Astrocyte of the cerebellum (primary cell): ENCODE data around the gene CHL1.
A peak's percentile ranks its signal among the peaks of the same experiment; 100 is the strongest.

Experiments used
- DNase-seq: peaks from one replicate; pipeline ENCODE4 v3.0.0-alpha.2; 2011; ENCODE audit warnings: low read depth
- H3K4me3 ChIP-seq: 2 replicates; pipeline ENCODE4 v1.5.1; 2011; ENCODE audit warnings: mild to moderate bottlenecking, low read depth, low read length, moderate library complexity
- in situ Hi-C: cut with HindIII; loops from 2 replicates; pipeline ENCODE4 v1.10.0; 2017; ENCODE audit warnings: low sequenced_read_pairs
- TF ChIP-seq, protein P1 (sequence below): IDR thresholded peaks from 2 replicates; pipeline ENCODE4 v1.5.1; 2012; ENCODE audit warnings: low read length, low read depth, moderate library complexity, mild to moderate bottlenecking; ENCODE audit errors: missing control alignments

The CHL1 gene

GRCh38 chr3:173886-174285 lies 22.7 kb upstream of the CHL1 start:
- TF ChIP-seq, protein P1, sequence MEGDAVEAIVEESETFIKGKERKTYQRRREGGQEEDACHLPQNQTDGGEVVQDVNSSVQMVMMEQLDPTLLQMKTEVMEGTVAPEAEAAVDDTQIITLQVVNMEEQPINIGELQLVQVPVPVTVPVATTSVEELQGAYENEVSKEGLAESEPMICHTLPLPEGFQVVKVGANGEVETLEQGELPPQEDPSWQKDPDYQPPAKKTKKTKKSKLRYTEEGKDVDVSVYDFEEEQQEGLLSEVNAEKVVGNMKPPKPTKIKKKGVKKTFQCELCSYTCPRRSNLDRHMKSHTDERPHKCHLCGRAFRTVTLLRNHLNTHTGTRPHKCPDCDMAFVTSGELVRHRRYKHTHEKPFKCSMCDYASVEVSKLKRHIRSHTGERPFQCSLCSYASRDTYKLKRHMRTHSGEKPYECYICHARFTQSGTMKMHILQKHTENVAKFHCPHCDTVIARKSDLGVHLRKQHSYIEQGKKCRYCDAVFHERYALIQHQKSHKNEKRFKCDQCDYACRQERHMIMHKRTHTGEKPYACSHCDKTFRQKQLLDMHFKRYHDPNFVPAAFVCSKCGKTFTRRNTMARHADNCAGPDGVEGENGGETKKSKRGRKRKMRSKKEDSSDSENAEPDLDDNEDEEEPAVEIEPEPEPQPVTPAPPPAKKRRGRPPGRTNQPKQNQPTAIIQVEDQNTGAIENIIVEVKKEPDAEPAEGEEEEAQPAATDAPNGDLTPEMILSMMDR: no peak
- no peak overlapping the region for H3K4me3 ChIP-seq
- in situ Hi-C loops: no loop called here
- DNase-seq: no peak

GRCh38 chr3:184976-185375 lies 11.6 kb upstream of the CHL1 start:
- no peak for DNase-seq
- in situ Hi-C loops: no loop called here
- H3K4me3 ChIP-seq: no peak overlapping the region
- TF ChIP-seq, protein P1: no peak

DNA sequence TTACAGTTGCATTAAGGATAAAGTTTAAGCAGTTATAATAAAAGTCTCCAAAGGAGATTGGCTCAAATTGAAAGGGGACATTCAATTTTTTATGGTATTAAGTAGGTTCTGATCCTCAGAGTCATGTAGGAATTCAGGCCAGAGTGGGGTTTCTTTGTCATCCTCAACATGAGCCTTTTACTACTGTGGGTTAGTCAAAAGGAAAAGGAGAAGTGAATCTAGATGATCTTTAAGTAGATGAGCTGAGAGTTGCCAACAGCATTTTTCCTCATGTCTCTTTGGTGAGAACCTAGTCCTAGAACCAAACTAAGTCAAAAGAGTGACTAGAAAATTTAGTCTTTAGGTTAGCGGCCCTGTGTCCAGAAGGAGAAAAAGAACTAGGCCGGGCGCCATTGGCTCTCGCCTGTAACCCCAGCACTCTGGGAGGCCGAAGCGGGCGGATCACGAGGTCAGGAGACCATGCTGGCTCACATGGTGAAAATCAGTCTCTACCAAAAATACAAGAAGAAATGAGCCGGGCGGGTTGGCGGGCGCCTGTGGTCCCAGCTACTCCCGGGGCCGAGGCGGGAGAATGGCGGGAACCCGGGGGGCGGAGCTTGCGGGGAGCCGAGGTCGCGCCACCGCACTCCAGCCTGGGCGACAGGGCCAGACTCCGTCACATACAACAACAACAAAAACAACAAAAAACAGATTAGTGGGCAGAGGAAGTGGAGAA lies 4.2 kb upstream of the CHL1 start:
- in situ Hi-C loops: no loop called here
- no peak for DNase-seq
- no peak overlapping the region for H3K4me3 ChIP-seq
- TF ChIP-seq, protein P1: no peak

DNA sequence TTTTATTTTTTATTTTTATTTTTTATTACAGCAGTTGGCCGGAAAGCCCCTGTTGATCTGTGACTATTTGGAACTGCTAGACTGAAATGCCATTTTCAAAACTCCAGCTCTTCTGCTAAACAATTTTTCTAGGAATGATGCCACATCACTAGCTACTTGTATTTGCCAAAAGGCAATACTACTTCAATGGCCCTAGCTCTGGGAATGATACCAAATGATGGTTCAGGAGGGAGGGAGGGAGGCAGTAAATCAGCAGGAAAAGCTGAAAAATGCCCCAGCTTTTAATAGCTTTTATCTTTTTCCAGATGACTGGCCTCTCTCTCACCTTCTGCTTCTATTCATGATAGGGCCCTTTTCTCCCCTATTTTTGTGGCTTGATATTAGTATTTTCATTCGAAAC lies 2.6 kb upstream of the CHL1 start:
- in situ Hi-C loops: no loop called here
- H3K4me3 ChIP-seq: no peak overlapping the region
- TF ChIP-seq, protein P1: no peak
- DNase-seq: no peak

GRCh38 chr3:194421-194820 lies 2.1 kb upstream of the CHL1 start:
- H3K4me3 ChIP-seq: no peak overlapping the region
- TF ChIP-seq, protein P1: no peak
- DNase-seq: no peak
- in situ Hi-C loops: no loop called here

- DNase-seq: no peak
- TF ChIP-seq, protein P1: no peak
- H3K4me3 ChIP-seq: peak overlapping the region; percentile 64
- in situ Hi-C loops: no loop called here
These were observed 897 bp upstream of the CHL1 start for GRCh38 chr3:195666-196065.
